ENCODE results near the gene INPP5K. TPM values are rescaled to one million over a fixed set of nuclear protein-coding genes. Genes with fewer than 3 reads are reported as not detected.

Gene INPP5K
- total RNA-seq, 1 donor from 2014 or later, result 42.4 TPM

GRCh38 chr17:1545618-1546017 lies 29.2 kb upstream of the INPP5K start:
- no peaks in the 10 kb centered on the region for H3K36me3 Mint-ChIP-seq (ENCODE audit: unreplicated experiment)
- TF ChIP-seq CTCF (IDR thresholded peaks at IDR 0.05; ENCODE audit: partially characterized antibody, unreplicated experiment), result no peak
- H3K27ac Mint-ChIP-seq (ENCODE audit: unreplicated experiment), result no peak overlapping the region

GRCh38 chr17:1542316-1542715 lies 25.9 kb upstream of the INPP5K start:
- H3K4me1 Mint-ChIP-seq (ENCODE audit: low read depth, unreplicated experiment), result no peaks in the 10 kb centered on the region
- no peak for TF ChIP-seq CTCF (IDR thresholded peaks at IDR 0.05; ENCODE audit: partially characterized antibody, unreplicated experiment)
- DNase-seq, result no peak
- H3K9me3 Mint-ChIP-seq (ENCODE audit: unreplicated experiment), result no peaks in the 10 kb centered on the region
- no peak overlapping the region for H3K4me3 Mint-ChIP-seq (ENCODE audit: unreplicated experiment)
- no peaks in the 10 kb centered on the region for H3K36me3 Mint-ChIP-seq (ENCODE audit: unreplicated experiment)
- no peaks in the 10 kb centered on the region for H3K27me3 Mint-ChIP-seq (ENCODE audit: unreplicated experiment)
- no peak overlapping the region for H3K27ac Mint-ChIP-seq (ENCODE audit: unreplicated experiment)

More at GRCh38 chr17:1545618-1546017, 29.2 kb upstream of the INPP5K start:
- H3K4me3 Mint-ChIP-seq (ENCODE audit: unreplicated experiment), result no peak overlapping the region
- no peaks in the 10 kb centered on the region for H3K27me3 Mint-ChIP-seq (ENCODE audit: unreplicated experiment)
- no peaks in the 10 kb centered on the region for H3K4me1 Mint-ChIP-seq (ENCODE audit: low read depth, unreplicated experiment)
- H3K9me3 Mint-ChIP-seq (ENCODE audit: unreplicated experiment), result no peaks in the 10 kb centered on the region
- no peak for DNase-seq

- Mint-ChIP-seq H3K36me3 (ENCODE audit: unreplicated experiment) (no peaks in the 10 kb centered on the region), H3K4me3 (ENCODE audit: unreplicated experiment) (no peak overlapping the region), H3K9me3 (ENCODE audit: unreplicated experiment) (no peaks in the 10 kb centered on the region), H3K4me1 (ENCODE audit: low read depth, unreplicated experiment) (no peaks in the 10 kb centered on the region), H3K27me3 (ENCODE audit: unreplicated experiment) (no peaks in the 10 kb centered on the region), H3K27ac (ENCODE audit: unreplicated experiment) (no peak overlapping the region)
- TF ChIP-seq CTCF (IDR thresholded peaks at IDR 0.05; ENCODE audit: partially characterized antibody, unreplicated experiment), result no peak
- DNase-seq, result no peak
These were observed 25.0 kb upstream of the INPP5K start for GRCh38 chr17:1541367-1541904.

GRCh38 chr17:1539811-1540210 lies 23.4 kb upstream of the INPP5K start:
- no peak overlapping the region for H3K27ac Mint-ChIP-seq (ENCODE audit: unreplicated experiment)
- no peaks in the 10 kb centered on the region for H3K27me3 Mint-ChIP-seq (ENCODE audit: unreplicated experiment)
- H3K36me3 Mint-ChIP-seq (ENCODE audit: unreplicated experiment), result no peaks in the 10 kb centered on the region
- H3K4me1 Mint-ChIP-seq (ENCODE audit: low read depth, unreplicated experiment), result no peaks in the 10 kb centered on the region
- H3K4me3 Mint-ChIP-seq (ENCODE audit: unreplicated experiment), result no peak overlapping the region
- H3K9me3 Mint-ChIP-seq (ENCODE audit: unreplicated experiment), result no peaks in the 10 kb centered on the region
- no peak for TF ChIP-seq CTCF (IDR thresholded peaks at IDR 0.05; ENCODE audit: partially characterized antibody, unreplicated experiment)
- no peak for DNase-seq

- H3K36me3 Mint-ChIP-seq (ENCODE audit: unreplicated experiment), result peaks cover 4% of the 10 kb centered on the region
- H3K27ac Mint-ChIP-seq (ENCODE audit: unreplicated experiment), result no peak overlapping the region
- H3K4me3 Mint-ChIP-seq (ENCODE audit: unreplicated experiment), result no peak overlapping the region
- no peaks in the 10 kb centered on the region for H3K4me1 Mint-ChIP-seq (ENCODE audit: low read depth, unreplicated experiment)
- TF ChIP-seq CTCF (IDR thresholded peaks at IDR 0.05; ENCODE audit: partially characterized antibody, unreplicated experiment), result no peak
- no peak for DNase-seq
- H3K9me3 Mint-ChIP-seq (ENCODE audit: unreplicated experiment), result no peaks in the 10 kb centered on the region
- no peaks in the 10 kb centered on the region for H3K27me3 Mint-ChIP-seq (ENCODE audit: unreplicated experiment)
These were observed 19.3 kb upstream of the INPP5K start for GRCh38 chr17:1535737-1536136.

All from glutamatergic neuron (in vitro differentiated cells).